LNCAP (cell line): ENCODE measurements around the gene PTPRD.

Source experiments
- TF ChIP-seq, protein P1 (sequence below): fragments of 450-650 bp; IDR thresholded peaks from 2 replicates; pipeline ENCODE4 v1.5.1; 2017; ENCODE audit warnings: mild to moderate bottlenecking

The PTPRD gene

DNA sequence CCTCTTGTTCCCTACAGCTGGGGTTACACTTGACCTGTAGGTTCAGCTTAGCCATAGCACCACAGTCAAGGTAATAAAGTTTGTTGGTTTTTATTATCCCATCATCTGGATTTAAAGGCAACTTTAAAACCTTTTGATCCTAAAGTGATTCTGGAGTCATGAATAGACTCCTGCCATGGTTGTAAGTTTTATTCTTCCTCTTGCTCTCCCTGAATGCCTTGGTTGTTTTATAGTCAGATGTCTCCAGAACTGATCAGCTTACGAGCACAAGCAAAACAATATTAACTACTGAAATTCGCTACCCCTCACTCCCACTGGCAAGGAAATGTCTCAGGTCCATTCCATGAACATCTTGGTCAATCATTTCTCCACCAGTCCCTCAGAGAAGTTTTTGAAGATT lies 1328.6 kb downstream of the PTPRD start:
- TF ChIP-seq, protein P1, sequence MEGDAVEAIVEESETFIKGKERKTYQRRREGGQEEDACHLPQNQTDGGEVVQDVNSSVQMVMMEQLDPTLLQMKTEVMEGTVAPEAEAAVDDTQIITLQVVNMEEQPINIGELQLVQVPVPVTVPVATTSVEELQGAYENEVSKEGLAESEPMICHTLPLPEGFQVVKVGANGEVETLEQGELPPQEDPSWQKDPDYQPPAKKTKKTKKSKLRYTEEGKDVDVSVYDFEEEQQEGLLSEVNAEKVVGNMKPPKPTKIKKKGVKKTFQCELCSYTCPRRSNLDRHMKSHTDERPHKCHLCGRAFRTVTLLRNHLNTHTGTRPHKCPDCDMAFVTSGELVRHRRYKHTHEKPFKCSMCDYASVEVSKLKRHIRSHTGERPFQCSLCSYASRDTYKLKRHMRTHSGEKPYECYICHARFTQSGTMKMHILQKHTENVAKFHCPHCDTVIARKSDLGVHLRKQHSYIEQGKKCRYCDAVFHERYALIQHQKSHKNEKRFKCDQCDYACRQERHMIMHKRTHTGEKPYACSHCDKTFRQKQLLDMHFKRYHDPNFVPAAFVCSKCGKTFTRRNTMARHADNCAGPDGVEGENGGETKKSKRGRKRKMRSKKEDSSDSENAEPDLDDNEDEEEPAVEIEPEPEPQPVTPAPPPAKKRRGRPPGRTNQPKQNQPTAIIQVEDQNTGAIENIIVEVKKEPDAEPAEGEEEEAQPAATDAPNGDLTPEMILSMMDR, result no peak

DNA sequence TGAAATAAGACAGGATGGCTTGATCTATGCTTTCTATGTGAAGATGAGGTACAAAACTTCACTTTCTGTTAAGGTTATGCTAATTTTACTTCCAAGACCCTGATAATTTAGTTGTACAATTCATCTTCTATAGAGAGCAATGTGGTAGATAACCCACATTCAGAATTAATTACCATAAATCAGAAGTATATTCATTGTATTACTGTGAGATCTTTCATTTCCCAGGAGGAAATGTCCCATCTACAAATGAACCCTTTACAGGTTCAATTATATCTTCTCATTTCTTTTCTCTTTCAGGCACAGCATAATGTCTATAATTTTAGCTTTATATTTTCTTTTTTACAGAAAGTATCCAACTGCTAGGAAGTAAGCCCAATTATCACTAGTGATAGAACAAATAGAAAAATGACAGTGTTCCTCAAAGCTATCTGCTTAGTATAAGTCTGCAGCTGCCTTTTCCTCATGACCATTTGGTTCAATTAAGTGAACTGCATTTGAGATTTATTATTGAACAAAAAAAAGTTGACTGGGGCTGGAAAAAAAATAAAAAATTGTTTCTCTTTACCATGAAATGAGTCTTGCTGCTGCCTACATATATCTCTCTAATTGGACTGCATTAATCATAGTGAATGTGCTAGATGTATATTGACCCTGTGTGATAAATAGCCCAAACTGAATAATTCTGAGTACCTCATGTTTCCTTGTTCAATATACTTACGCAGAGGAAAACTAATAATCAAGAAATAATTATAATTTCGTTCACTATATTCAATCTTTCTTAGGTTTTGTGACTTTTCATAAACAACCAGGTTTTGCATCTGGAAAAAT lies 1329.4 kb downstream of the PTPRD start:
- TF ChIP-seq, protein P1, result no peak

DNA sequence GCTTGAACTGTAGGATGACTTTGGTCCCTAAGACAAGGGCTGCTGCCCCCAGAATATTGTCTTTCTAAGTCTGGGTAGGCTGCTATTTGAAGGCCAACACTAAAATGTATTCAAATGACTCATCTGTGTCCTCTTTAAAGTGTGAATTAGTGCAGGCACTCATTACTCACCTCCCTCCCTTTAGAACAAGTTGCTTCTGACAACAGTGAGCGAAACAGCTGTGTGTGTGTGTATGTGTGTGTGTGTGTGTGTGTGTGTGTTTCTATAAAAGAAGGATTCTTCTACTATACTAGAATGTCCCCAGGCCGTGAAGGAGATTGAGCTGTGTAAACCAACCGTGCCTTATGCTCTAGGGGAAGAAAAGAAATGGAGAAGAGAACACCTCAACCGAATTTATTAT lies 1337.2 kb downstream of the PTPRD start:
- TF ChIP-seq, protein P1, result no peak

DNA sequence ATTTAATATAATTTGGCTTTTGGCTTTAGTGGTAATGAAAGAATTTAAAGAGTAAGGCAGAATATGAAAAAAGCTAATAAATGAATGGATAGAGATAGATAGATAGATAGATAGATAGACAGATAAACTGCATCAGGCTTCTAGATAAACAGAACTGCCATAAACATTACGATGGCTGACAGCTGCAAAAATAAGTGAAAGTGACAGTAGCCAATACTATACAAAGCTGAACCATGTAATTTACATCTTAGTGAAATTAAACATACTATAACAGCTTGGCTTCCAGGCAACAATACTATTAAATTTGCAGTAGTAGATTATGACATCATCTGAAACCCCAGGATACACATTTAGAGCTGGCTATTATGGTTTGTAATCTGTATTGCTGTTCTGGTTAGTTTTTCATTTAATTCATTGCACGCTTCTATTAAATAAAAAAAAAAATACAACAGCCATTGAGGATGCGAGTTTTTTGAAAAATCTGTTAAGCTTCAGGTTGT lies 1354.8 kb downstream of the PTPRD start:
- TF ChIP-seq, protein P1, result no peak

DNA sequence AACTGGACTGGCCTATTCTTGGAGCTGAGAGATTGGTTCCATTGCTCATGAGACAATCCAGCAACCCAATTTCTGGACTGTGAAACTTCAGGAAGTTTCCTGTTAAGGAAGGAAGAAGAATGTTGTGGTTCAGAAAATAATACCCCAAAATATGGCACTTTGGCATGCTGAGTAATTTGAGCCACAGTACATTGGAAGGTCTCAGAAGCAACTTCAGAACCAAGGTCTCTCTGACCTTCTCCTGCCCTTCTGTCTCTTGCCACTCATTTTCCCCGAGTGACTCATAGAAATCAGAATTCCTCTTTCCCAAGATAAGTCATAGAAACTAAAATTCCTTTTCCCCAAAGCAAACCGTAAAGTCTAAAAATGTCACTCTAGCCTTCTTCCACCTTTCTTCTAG lies 1366.1 kb downstream of the PTPRD start:
- TF ChIP-seq, protein P1, result no peak

DNA sequence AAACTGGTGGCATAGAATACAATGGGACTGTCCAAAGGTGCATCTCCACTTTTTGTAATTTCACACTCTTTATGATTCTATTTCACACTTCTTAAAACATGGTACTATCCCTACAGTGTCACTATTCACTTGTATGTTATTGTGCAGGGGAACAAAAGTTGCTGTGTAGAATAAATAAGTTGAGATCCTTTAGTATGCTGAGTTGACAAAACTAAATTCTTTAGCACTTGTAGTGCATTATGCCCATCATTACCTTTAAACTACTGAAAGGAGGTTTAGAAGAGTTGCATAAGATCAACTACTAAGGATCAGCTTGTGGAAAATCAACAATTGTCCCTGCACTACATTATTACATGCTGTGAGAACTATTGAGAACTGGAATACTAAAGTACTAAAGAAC lies 1380.9 kb downstream of the PTPRD start:
- TF ChIP-seq, protein P1, result no peak

DNA sequence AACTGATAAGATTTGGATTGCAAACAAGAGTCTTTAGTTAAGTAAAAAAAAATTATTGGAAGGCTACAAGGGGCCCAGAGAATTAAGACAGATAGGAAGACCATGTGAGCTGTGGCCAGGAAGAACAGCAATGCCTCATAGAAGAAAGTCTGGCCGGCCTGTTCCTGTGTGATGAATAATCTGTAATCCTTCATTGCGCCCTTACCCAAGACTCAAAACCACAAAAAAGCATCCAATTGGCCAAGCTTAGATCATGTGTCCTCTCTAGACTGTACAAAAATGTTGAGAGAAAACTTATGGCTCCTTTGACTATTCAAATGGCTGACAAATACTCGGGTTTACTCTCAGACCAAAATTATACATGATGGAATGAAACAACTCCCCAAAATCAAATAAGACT lies 1383.5 kb downstream of the PTPRD start:
- TF ChIP-seq, protein P1, result no peak
